NCI-H2107 treated with DMSO at 0.1 percent for 48 hours (cell line): ENCODE results near the gene TTC27.
"Not testable (repeated sequence)": the region's sequence is repeated elsewhere in the genome, so short reads cannot be mapped to it uniquely, and the experiment has no call there.

ENCODE experiments used
- DNase-seq: peaks from one replicate; lab custom pipeline; 2025; ENCODE audit not compliant: unreplicated experiment; lab: John Stamatoyannopoulos, UW

TTC27 gene

GRCh38 chr2:32752205-32752604, 124.4 kb downstream of the TTC27 start:
- no peak for DNase-seq

GRCh38 chr2:32752952-32753351, 125.1 kb downstream of the TTC27 start:
- no peak for DNase-seq

GRCh38 chr2:32754676-32755075, 126.8 kb downstream of the TTC27 start:
- DNase-seq, result not testable (repeated sequence)

- no peak for DNase-seq
Observed at GRCh38 chr2:32755666-32756065, 127.8 kb downstream of the TTC27 start.

- DNase-seq, result no peak
Observed at GRCh38 chr2:32756074-32756727, 128.4 kb downstream of the TTC27 start.

GRCh38 chr2:32758232-32758631, 130.4 kb downstream of the TTC27 start:
- DNase-seq, result no peak

- DNase-seq, result no peak
Observed at GRCh38 chr2:32760628-32761027, 132.8 kb downstream of the TTC27 start.

- no peak for DNase-seq
Observed at GRCh38 chr2:32768387-32769174, 140.7 kb downstream of the TTC27 start.

GRCh38 chr2:32770360-32770759, 142.5 kb downstream of the TTC27 start:
- no peak for DNase-seq

- peak; percentile 68 for DNase-seq
Observed at GRCh38 chr2:32772638-32773447, 145.0 kb downstream of the TTC27 start.

- DNase-seq, result no peak
Observed at GRCh38 chr2:32773448-32773808, 145.6 kb downstream of the TTC27 start.

- no peak for DNase-seq
Observed at GRCh38 chr2:32775954-32776353, 148.1 kb downstream of the TTC27 start.

- no peak for DNase-seq
Observed at GRCh38 chr2:32777714-32778113, 149.9 kb downstream of the TTC27 start.

- no peak for DNase-seq
Observed at GRCh38 chr2:32780961-32781360, 153.1 kb downstream of the TTC27 start.

- no peak for DNase-seq
Observed at GRCh38 chr2:32783469-32783868, 155.6 kb downstream of the TTC27 start.

GRCh38 chr2:32783933-32784332, 156.1 kb downstream of the TTC27 start:
- DNase-seq, result no peak

- DNase-seq, result no peak
Observed at GRCh38 chr2:32787207-32787606, 159.4 kb downstream of the TTC27 start.

- no peak for DNase-seq
Observed at GRCh38 chr2:32788114-32788513, 160.3 kb downstream of the TTC27 start.

GRCh38 chr2:32792416-32792815, 164.6 kb downstream of the TTC27 start:
- no peak for DNase-seq

- no peak for DNase-seq
Observed at GRCh38 chr2:32798829-32799228, 171.0 kb downstream of the TTC27 start.

- DNase-seq, result no peak
Observed at GRCh38 chr2:32801741-32802140, 173.9 kb downstream of the TTC27 start.

GRCh38 chr2:32802877-32803276, 175.0 kb downstream of the TTC27 start:
- DNase-seq, result no peak
